Right lobe of liver (tissue), 6 donors: ENCODE data around the gene PIGL. TPM values are rescaled to one million over a fixed set of nuclear protein-coding genes. Genes with fewer than 3 reads are reported as not detected.
"Not testable (repeated sequence)": the region's sequence is repeated elsewhere in the genome, so short reads cannot be mapped to it uniquely, and the experiment has no call there.

Experiments used
- ATAC-seq, 4 donors: fragments of 200-7000 bp; cut with Tn5 transposase; one replicate each; pipeline ENCODE4 v1.9.1; 2020; ENCODE audit warnings: mild to moderate bottlenecking in 4 of 4, moderate library complexity in 4 of 4
- DNase-seq, 3 donors: peaks; one replicate each; pipeline ENCODE4 v3.0.0-alpha.2; 2020
- H3K27ac ChIP-seq, 3 donors: fragments of 200-600 bp; one replicate each; pipeline ENCODE4 v1.8.0; 2022
- H3K27me3 ChIP-seq, 2 donors: fragments of 200-600 bp; one replicate each; pipeline ENCODE4 v1.8.0; 2022
- H3K36me3 ChIP-seq, 4 donors: fragments of 200-600 bp; sonication (generic) in 1 of 4; one replicate each; pipeline versions ENCODE4 v1.5.1 to v1.8.0; 2017 to 2022; ENCODE audit warnings: control low read depth in 1 of 4
- H3K4me1 ChIP-seq, 4 donors: fragments of 200-600 bp; sonication (generic) in 1 of 4; one replicate each; pipeline versions ENCODE4 v1.5.1 to v1.8.0; 2017 to 2022; ENCODE audit warnings: control low read depth in 1 of 4
- H3K4me3 ChIP-seq, 3 donors: fragments of 200-600 bp; one replicate each; pipeline ENCODE4 v1.8.0; 2022
- H3K9me3 ChIP-seq, 4 donors: fragments of 200-600 bp; sonication (generic) in 1 of 4; one replicate each; pipeline versions ENCODE4 v1.5.1 to v1.8.0; 2017 to 2022; ENCODE audit warnings: control low read depth in 1 of 4
- POLR2A ChIP-seq: fragments of 450-650 bp; IDR thresholded peaks from one replicate; pipeline ENCODE4 v1.6.1; 2017; ENCODE audit warnings: antibody characterized with exemption, mild to moderate bottlenecking
- WGBS: methylation state at CpG from one replicate; pipeline ENCODE4 v1.1.6; 2018; ENCODE audit warnings: low coverage, low lambda C conversion rate; ENCODE audit not compliant: insufficient coverage; ENCODE audit errors: missing lambda C conversion rate; 5-methylcytosine and 5-hydroxymethylcytosine counted together
- intact Hi-C, 2 donors: fragments of 100-400 bp; cut with DNase I; formaldehyde crosslinking; loops; one replicate each; pipeline versions ENCODE4 v1.11.2 to v1.14.1; 2022
- total RNA-seq, 6 experiments: library from RNA; depleted of rRNA in 2 of 6; stranded (reverse); fragments of >200 nt in 2 of 6; fragmentation: NEBNext Ultra II Directional in 3 of 6; extraction: Animal tissue kit (Norgen Biotek cat#: 25700) in 3 of 6; gene quantifications; one replicate each; pipeline versions ENCODE4 v1.1.0 to v1.2.4, GENCODE V29; 2016 to 2023
- TF ChIP-seq, protein P1 (sequence below), 4 donors: fragments of 200-600 bp in 3 of 4; fragments of 450-650 bp in 1 of 4; IDR thresholded peaks; one replicate each; pipeline versions ENCODE4 v1.5.1 to v1.8.0; 2016 to 2022; ENCODE audit warnings: antibody characterized with exemption in 4 of 4, mild to moderate bottlenecking in 2 of 4
- donor health status: DM: no; HTN: yes; CAD: no.
- donor health status: DM: no; HTN: no; CAD: no.
- donor health status: DM: no; HTN: no; CAD: no.
- donor health status: DM: no; HTN: yes; CAD: no.
- donor health status: DM: no; HTN: yes; CAD: no.

PIGL gene
- total RNA-seq, 6 experiments from 2014 or later: 8.5 to 29.7 (median 14.9) TPM

DNA sequence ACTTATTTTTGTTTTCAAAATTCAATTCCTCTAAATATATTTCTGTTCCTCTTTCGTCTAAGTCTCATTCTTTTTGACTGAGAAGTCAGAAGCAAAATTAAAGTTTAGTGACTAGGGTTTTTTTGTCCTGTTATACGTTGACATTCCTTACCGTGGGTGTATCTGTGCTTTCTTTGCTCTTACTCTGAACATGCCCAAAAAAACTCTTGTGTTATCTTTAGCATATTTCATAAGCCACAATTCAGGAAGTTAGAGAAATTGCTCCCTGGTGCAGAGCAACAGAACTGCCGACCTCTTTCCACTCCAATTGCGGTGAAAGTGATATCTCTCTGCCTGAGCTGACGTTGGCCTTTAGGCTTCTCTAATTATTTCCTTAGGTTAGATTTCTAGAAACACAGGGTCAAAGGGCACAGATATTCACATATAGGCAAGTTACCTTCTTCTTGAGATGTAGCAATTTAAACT, 70.6 kb downstream of the PIGL start:
- H3K4me1 ChIP-seq: peaks cover 0 to 47% (median 16%) of the 10 kb centered on the region in 4 donors
- WGBS: 23% methylated on average over 6 of the region's 6 CpGs
- H3K36me3 ChIP-seq: no peaks in the 10 kb centered on the region
- H3K27me3 ChIP-seq: no peaks in the 10 kb centered on the region
- intact Hi-C loops: no loop called here
- H3K9me3 ChIP-seq: no peaks in the 10 kb centered on the region
- H3K27ac ChIP-seq: peak overlapping the region; percentile 90 to 97 (median 96)
- ATAC-seq: peak in 1 of 4 donors; percentile 1
- H3K4me3 ChIP-seq: no peak overlapping the region
- TF ChIP-seq, protein P1, sequence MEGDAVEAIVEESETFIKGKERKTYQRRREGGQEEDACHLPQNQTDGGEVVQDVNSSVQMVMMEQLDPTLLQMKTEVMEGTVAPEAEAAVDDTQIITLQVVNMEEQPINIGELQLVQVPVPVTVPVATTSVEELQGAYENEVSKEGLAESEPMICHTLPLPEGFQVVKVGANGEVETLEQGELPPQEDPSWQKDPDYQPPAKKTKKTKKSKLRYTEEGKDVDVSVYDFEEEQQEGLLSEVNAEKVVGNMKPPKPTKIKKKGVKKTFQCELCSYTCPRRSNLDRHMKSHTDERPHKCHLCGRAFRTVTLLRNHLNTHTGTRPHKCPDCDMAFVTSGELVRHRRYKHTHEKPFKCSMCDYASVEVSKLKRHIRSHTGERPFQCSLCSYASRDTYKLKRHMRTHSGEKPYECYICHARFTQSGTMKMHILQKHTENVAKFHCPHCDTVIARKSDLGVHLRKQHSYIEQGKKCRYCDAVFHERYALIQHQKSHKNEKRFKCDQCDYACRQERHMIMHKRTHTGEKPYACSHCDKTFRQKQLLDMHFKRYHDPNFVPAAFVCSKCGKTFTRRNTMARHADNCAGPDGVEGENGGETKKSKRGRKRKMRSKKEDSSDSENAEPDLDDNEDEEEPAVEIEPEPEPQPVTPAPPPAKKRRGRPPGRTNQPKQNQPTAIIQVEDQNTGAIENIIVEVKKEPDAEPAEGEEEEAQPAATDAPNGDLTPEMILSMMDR (IDR thresholded peaks at IDR 0.05): no peak
- peak; percentile 38 for TF ChIP-seq POLR2A
- DNase-seq: no peak

DNA sequence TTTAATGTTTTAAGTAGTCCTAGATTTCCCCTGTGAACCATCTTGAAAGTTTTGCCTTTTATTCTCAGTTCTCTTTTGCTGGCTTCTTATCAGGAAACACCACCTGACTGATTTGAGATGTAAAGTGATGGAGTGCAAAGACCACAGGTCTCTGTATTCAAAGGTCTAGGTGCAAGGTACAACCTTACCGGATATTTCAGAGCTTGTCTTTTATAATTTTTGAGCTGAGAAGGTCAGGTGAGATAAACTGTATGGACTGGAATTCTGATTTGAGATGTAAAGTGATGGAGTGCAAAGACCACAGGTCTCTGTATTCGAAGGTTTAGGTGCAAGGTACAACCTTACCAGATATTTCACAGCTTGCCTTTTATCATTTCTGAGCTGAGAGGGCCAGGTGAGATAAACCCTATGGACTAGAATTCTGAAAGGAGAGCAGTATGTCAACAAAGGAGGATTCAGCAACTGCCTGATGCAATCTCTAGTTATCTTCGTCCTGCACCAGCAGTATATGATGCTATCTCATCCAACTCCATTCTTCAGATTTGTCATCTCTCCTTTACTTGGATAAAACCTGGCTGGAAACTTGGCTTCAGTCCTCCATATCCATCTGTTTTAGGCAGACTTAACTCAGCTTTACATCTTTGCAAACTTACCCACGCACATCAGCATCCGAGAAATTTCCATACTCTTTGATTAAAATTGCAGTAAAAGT, 72.0 kb downstream of the PIGL start:
- Histone ChIP-seq H3K4me1 (peaks cover 0 to 47% (median 16%) of the 10 kb centered on the region in 4 donors), H3K4me3 (no peak overlapping the region), H3K27ac (peak overlapping the region; percentile 90 to 97 (median 96)), H3K27me3 (no peaks in the 10 kb centered on the region), H3K9me3 (no peaks in the 10 kb centered on the region), H3K36me3 (no peaks in the 10 kb centered on the region)
- 49% methylated on average over 5 of the region's 5 CpGs for WGBS
- DNase-seq (no peak), ATAC-seq (peak in 2 of 4 donors; percentile 6 to 9)
- intact Hi-C loops: no loop called here
- TF ChIP-seq POLR2A: no peak
- TF ChIP-seq, protein P1 (IDR thresholded peaks at IDR 0.05): no peak

DNA sequence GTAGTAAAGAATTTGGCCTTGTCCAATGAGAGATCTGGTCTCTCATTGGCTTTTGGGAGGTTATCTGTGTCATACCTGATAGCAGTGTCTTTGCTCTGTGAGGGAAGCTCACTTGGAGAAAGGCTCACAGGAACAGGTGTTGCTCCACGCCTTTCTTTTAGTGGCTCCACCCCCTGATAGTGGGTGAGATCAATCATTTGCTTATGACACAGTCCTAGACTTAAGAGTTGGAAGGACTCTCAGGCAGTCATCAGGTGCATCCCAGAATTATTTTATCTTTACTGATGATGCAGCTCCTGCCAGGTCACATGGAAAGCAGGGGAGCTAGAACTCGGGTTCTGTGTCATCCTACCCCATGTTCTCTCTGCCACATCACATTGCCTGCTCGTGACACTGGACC, 76.9 kb downstream of the PIGL start:
- intact Hi-C loops: no loop called here
- DNase-seq (no peak), ATAC-seq (peak in 1 of 4 donors; percentile 9)
- peak overlapping the region in 1 of 3 donors; percentile 29 for H3K27ac ChIP-seq
- H3K36me3 ChIP-seq: no peaks in the 10 kb centered on the region
- no peak overlapping the region for H3K4me3 ChIP-seq
- H3K4me1 ChIP-seq: peaks cover 0 to 34% (median 6%) of the 10 kb centered on the region in 4 donors
- H3K9me3 ChIP-seq: no peaks in the 10 kb centered on the region
- no peaks in the 10 kb centered on the region for H3K27me3 ChIP-seq
- TF ChIP-seq, protein P1 (IDR thresholded peaks at IDR 0.05): no peak
- TF ChIP-seq POLR2A: no peak
- 40% methylated on average over 2 of the region's 3 CpGs for WGBS

DNA sequence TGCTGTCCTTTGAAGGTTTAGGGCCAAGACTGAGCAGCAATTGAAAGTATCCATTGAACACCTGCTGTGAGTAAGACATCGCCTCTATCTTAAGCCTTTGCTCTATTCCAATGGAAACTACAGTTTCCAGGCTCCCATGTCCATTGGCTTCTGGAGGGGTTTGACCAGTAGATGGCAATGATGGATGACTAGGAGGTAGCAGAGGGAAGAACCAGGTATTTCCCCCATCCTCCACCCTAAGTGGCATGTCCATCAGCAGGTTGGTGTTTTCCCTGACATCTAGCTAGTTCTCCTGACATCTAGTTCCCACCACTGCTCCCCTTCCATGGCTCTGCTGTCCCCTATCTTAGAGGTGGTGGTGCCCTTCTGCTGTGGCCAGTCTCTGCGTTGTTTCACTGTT, 77.5 kb downstream of the PIGL start:
- no peaks in the 10 kb centered on the region for H3K36me3 ChIP-seq
- TF ChIP-seq, protein P1 (IDR thresholded peaks at IDR 0.05): peak in 2 of 4 donors; percentile 13 to 45
- TF ChIP-seq POLR2A: no peak
- H3K27me3 ChIP-seq: no peaks in the 10 kb centered on the region
- no peaks in the 10 kb centered on the region for H3K9me3 ChIP-seq
- intact Hi-C loops: no loop called here
- no peak overlapping the region for H3K4me3 ChIP-seq
- DNase-seq: no peak
- H3K4me1 ChIP-seq: peaks cover 0 to 34% (median 9%) of the 10 kb centered on the region in 4 donors
- ATAC-seq: peak in 2 of 4 donors; percentile 7 to 20
- WGBS: 100% methylated on average over 2 of the region's 2 CpGs
- H3K27ac ChIP-seq: peak overlapping the region in 1 of 3 donors; percentile 29

DNA sequence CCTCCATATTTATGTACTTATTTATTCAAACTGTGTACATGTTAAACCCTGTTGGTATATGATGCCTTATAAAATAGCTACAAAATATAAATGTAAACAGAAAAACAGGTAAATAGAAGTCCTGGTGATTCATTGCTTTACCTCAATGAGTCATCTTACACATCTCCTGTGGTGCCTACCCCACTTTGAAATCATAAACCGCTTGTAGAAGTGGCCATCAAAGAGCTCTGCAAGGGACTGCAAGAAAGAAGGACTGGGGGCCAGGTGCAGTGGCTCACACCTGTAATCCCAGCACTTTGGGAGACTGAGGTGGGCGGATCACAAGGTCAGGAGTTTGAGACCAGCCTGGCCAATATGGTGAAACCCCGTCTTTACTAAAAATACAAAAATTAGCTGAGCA, 79.1 kb downstream of the PIGL start:
- peak overlapping the region; percentile 85 to 97 (median 96) for H3K27ac ChIP-seq
- WGBS: 90% methylated on average over 2 of the region's 3 CpGs
- peaks cover 0 to 45% (median 16%) of the 10 kb centered on the region in 4 donors for H3K4me1 ChIP-seq
- H3K4me3 ChIP-seq, H3K27me3 ChIP-seq, H3K9me3 ChIP-seq, DNase-seq, ATAC-seq, H3K36me3 ChIP-seq, intact Hi-C loops: not testable (repeated sequence)
